ENCODE results near the gene ATXN7L1. TPM values are rescaled to one million over a fixed set of nuclear protein-coding genes. Genes with fewer than 3 reads are reported as not detected.

Gene ATXN7L1
- total RNA-seq, 6 experiments from 2014 or later, result 7.1 to 15.7 (median 11.0) TPM

- no peak for DNase-seq
- TF ChIP-seq CTCF (IDR thresholded peaks at IDR 0.05) (no peak), POLR2A (IDR thresholded peaks at IDR 0.05) (no peak)
- Histone ChIP-seq H3K4me1 (peaks cover 0 to 26% (median 4%) of the 10 kb centered on the region in 4 donors), H3K36me3 (no peaks in the 10 kb centered on the region), H3K27ac (no peak overlapping the region), H3K27me3 (no peaks in the 10 kb centered on the region), H3K9me3 (no peaks in the 10 kb centered on the region), H3K4me3 (no peak overlapping the region)
- no peak for ATAC-seq
- 100% methylated on average over 1 of the region's 1 CpG for WGBS (ENCODE audit: insufficient coverage, low coverage, low lambda C conversion rate, missing lambda C conversion rate)
- intact Hi-C loops (cut with DNase I), result no loop called here
Measured at GRCh38 chr7:105808209-105808608, 68.2 kb downstream of the ATXN7L1 start.

GRCh38 chr7:105807448-105807762, 69.0 kb downstream of the ATXN7L1 start:
- no peaks in the 10 kb centered on the region for H3K9me3 ChIP-seq
- intact Hi-C loops (cut with DNase I), result no loop called here
- no peak overlapping the region for H3K4me3 ChIP-seq
- H3K27me3 ChIP-seq, result no peaks in the 10 kb centered on the region
- TF ChIP-seq POLR2A (IDR thresholded peaks at IDR 0.05) (no peak), CTCF (IDR thresholded peaks at IDR 0.05) (no peak)
- 83% methylated on average over 1 of the region's 4 CpGs for WGBS (ENCODE audit: insufficient coverage, low coverage, low lambda C conversion rate, missing lambda C conversion rate)
- ATAC-seq (no peak), DNase-seq (no peak)
- no peak overlapping the region for H3K27ac ChIP-seq
- H3K36me3 ChIP-seq, result no peaks in the 10 kb centered on the region
- peaks cover 0 to 34% (median 8%) of the 10 kb centered on the region in 4 donors for H3K4me1 ChIP-seq

GRCh38 chr7:105806592-105807447, 69.6 kb downstream of the ATXN7L1 start:
- ATAC-seq, result no peak

GRCh38 chr7:105805447-105806019, 70.9 kb downstream of the ATXN7L1 start:
- intact Hi-C loops (cut with DNase I), result no loop called here

More at GRCh38 chr7:105806592-105807447, 69.6 kb downstream of the ATXN7L1 start:
- Histone ChIP-seq H3K4me1 (peaks cover 0 to 37% (median 10%) of the 10 kb centered on the region in 4 donors), H3K27ac (no peak overlapping the region), H3K27me3 (no peaks in the 10 kb centered on the region), H3K4me3 (no peak overlapping the region), H3K9me3 (no peaks in the 10 kb centered on the region), H3K36me3 (no peaks in the 10 kb centered on the region)
- 51% methylated on average over 3 of the region's 5 CpGs for WGBS (ENCODE audit: insufficient coverage, low coverage, low lambda C conversion rate, missing lambda C conversion rate)
- no peak for DNase-seq
- no peak for TF ChIP-seq CTCF (IDR thresholded peaks at IDR 0.05)
- TF ChIP-seq POLR2A (IDR thresholded peaks at IDR 0.05), result no peak
- intact Hi-C loops (cut with DNase I), result no loop called here

More at GRCh38 chr7:105805447-105806019, 70.9 kb downstream of the ATXN7L1 start:
- Histone ChIP-seq H3K27ac (no peak overlapping the region), H3K27me3 (no peaks in the 10 kb centered on the region), H3K4me3 (no peak overlapping the region), H3K4me1 (peaks cover 0 to 30% (median 8%) of the 10 kb centered on the region in 4 donors), H3K36me3 (no peaks in the 10 kb centered on the region), H3K9me3 (no peaks in the 10 kb centered on the region)
- no peak for DNase-seq
- TF ChIP-seq POLR2A (IDR thresholded peaks at IDR 0.05) (no peak), CTCF (IDR thresholded peaks at IDR 0.05) (no peak)
- 58% methylated on average over 7 of the region's 11 CpGs for WGBS (ENCODE audit: insufficient coverage, low coverage, low lambda C conversion rate, missing lambda C conversion rate)
- ATAC-seq, result no peak
